AG10803 (cell line): ENCODE data around the gene RRAGC.

Experiments
- DNase-seq: peaks from one replicate; pipeline ENCODE4 v3.0.0; 2010; ENCODE audit warnings: low read depth
- H3K4me3 ChIP-seq: 2 replicates; pipeline ENCODE4 v1.5.1; 2011; ENCODE audit warnings: mild to moderate bottlenecking, low read length, control low read depth
- TF ChIP-seq, protein P1 (sequence below): conservative IDR thresholded peaks from 2 replicates; pipeline ENCODE4 v1.5.1; 2011; ENCODE audit warnings: mild to moderate bottlenecking, low read length, control low read depth, inconsistent platforms

Gene RRAGC

DNA sequence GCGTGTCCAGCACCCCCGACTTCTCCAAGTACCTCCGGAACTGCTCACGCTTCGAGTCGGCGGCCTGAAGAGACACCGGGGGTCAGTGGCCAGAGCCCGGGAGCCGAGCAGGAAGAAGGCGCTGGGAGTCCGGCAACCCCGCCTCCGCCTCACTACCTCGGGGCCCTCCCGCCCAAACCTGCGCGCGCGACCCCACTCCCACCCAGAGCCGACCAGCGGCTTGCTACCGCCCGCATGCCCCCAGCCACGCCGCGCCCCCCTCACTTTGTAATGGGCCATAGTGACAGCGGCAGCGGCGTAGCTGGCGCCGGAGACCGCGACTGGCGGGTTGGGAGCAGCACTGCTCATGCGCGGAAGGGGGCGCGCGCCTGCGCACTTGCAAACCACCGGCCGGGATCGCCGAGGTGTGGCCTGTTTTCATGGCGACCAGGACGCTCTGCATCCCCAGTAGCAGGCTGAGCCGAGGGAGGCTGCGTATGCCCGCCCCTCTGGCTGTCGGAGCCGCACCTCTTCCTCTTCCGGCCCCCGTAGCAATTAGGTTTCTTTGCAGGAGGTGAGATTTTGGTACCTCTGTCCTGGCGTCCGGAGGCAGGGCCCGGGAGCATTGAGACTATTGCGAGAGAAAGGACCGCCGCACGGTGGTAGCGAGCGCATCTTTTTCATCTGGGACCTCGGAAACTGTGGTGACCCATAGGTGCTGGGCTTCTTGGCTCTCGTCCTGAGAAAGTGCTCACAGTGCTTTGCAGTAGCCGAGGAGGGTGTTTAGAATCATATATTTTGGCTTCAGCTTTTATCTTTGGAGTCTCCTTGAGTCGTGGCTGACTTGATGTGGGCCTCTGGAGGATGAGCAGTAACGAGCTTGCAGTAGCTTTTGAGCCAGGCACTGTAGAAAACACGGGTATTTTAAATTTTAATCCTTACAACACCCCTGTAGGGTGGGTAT, 13.7 kb upstream of the RRAGC start, which contains the start of gene MYCBP:
TSS of gene MYCBP (minus strand) at position 322 of the 943 bp plus-strand sequence. CDS start at position 279, 43 bp downstream.
- TF ChIP-seq, protein P1, sequence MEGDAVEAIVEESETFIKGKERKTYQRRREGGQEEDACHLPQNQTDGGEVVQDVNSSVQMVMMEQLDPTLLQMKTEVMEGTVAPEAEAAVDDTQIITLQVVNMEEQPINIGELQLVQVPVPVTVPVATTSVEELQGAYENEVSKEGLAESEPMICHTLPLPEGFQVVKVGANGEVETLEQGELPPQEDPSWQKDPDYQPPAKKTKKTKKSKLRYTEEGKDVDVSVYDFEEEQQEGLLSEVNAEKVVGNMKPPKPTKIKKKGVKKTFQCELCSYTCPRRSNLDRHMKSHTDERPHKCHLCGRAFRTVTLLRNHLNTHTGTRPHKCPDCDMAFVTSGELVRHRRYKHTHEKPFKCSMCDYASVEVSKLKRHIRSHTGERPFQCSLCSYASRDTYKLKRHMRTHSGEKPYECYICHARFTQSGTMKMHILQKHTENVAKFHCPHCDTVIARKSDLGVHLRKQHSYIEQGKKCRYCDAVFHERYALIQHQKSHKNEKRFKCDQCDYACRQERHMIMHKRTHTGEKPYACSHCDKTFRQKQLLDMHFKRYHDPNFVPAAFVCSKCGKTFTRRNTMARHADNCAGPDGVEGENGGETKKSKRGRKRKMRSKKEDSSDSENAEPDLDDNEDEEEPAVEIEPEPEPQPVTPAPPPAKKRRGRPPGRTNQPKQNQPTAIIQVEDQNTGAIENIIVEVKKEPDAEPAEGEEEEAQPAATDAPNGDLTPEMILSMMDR = no peak
- peak within 1 kb of the TSS; percentile 92 for H3K4me3 ChIP-seq
- DNase-seq = peak; percentile 94

- DNase-seq = peak; percentile 27
- TF ChIP-seq, protein P1 = no peak
Measured at GRCh38 chr1:38872401-38873026, 12.9 kb upstream of the RRAGC start.

GRCh38 chr1:38870996-38871395, 11.4 kb upstream of the RRAGC start:
- no peak for DNase-seq
- TF ChIP-seq, protein P1 = no peak
- H3K4me3 ChIP-seq = no peak overlapping the region

More at GRCh38 chr1:38872401-38873026, 12.9 kb upstream of the RRAGC start:
- H3K4me3 ChIP-seq = peak overlapping the region; percentile 92

- TF ChIP-seq, protein P1 = no peak
Measured at GRCh38 chr1:38867208-38867607, 7.6 kb upstream of the RRAGC start.

DNA sequence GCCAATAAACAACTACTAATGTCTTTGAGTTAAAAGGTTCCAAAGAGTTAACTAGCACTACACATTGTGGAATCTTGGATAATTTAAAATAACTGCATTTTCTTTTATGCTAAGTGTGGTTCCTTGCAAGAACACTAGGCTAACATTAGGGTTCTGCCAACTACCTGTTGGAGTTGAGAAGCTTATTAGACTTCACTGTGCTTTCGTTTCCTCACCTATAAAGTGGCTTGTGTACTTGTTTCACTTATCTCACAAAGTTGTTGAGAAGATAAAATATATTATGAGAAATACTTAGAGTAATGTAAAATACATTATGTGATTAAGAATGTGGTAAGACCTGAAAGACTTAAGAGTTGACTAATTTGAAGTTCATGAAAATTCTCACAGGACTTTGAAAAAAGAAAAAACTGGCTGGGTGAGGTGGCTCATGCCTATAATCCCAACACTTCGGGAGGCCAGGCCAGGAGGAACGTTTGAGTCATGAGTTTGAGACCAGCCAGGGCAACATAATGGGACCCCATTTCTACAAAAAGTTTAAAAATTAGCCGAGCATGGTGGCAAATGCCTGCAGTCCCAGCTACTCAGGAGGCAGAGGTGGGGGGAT, 5.6 kb upstream of the RRAGC start:
- no peak overlapping the region for H3K4me3 ChIP-seq
- TF ChIP-seq, protein P1 = no peak
- no peak for DNase-seq

More at GRCh38 chr1:38867208-38867607, 7.6 kb upstream of the RRAGC start:
- DNase-seq = no peak
- no peak overlapping the region for H3K4me3 ChIP-seq

GRCh38 chr1:38860454-38860795, 853 bp upstream of the RRAGC start:
- TF ChIP-seq, protein P1 = no peak
- DNase-seq = no peak
- peak overlapping the region; percentile 94 for H3K4me3 ChIP-seq
